ENCODE data around the gene KRTAP24-1.

GRCh38 chr21:30248844-30249243 lies 33.9 kb downstream of the KRTAP24-1 start:
- TF ChIP-seq CTCF (IDR thresholded peaks at IDR 0.05; ENCODE audit: poor library complexity) (no peak), EZH2 (IDR thresholded peaks at IDR 0.05; ENCODE audit: borderline replicate concordance) (no peak), EZH2phosphoT487 (IDR thresholded peaks at IDR 0.05; ENCODE audit: low read depth, severe bottlenecking, unreplicated experiment) (no peak)

Measured in hepatocyte (in vitro differentiated cells).